DOHH2 (cell line): ENCODE data around the gene LZTR1.

Source experiments
- H3F3A ChIP-seq: fragments of 200-600 bp; sonication (generic), shearing (Covaris generic); 2 replicates; pipeline ENCODE4 v1.6.0; 2016; ENCODE audit warnings: antibody characterized with exemption, mild to moderate bottlenecking; ENCODE audit not compliant: control insufficient read depth, insufficient read depth
- H3K27ac ChIP-seq: fragments of 200-600 bp; sonication (generic); 2 replicates; pipeline ENCODE4 v1.5.1; 2014; ENCODE audit warnings: low read depth, mild to moderate bottlenecking, low read length, moderate library complexity
- H3K27me3 ChIP-seq: fragments of 200-600 bp; sonication (generic); 2 replicates; pipeline ENCODE4 v1.6.1; 2014; ENCODE audit warnings: mild to moderate bottlenecking, low read length, mixed read lengths; ENCODE audit not compliant: control insufficient read depth
- H3K36me3 ChIP-seq: fragments of 200-600 bp; sonication (generic); 2 replicates; pipeline ENCODE4 v1.6.1; 2014; ENCODE audit warnings: mild to moderate bottlenecking, low read length, moderate library complexity, mixed read lengths; ENCODE audit not compliant: control insufficient read depth
- H3K4me1 ChIP-seq: fragments of 200-600 bp; sonication (generic); 2 replicates; pipeline ENCODE4 v1.6.1; 2014; ENCODE audit warnings: mild to moderate bottlenecking, low read length, mixed read lengths; ENCODE audit not compliant: control insufficient read depth
- H3K4me2 ChIP-seq: fragments of 200-600 bp; sonication (generic); 2 replicates; pipeline ENCODE4 v1.6.0; 2014; ENCODE audit warnings: mild to moderate bottlenecking, low read length, moderate library complexity
- H3K4me3 ChIP-seq: fragments of 200-600 bp; sonication (generic); 2 replicates; pipeline ENCODE4 v1.5.1; 2014; ENCODE audit warnings: mild to moderate bottlenecking, low read length, mixed read lengths
- H3K79me2 ChIP-seq: fragments of 200-600 bp; sonication (generic); 2 replicates; pipeline ENCODE4 v1.6.1; 2014; ENCODE audit warnings: mild to moderate bottlenecking, low read length, mixed read lengths; ENCODE audit not compliant: control insufficient read depth
- H3K9me2 ChIP-seq: fragments of 200-600 bp; sonication (generic); replicated peaks from 2 replicates; pipeline ENCODE4 v1.6.1; 2014; ENCODE audit warnings: mild to moderate bottlenecking, low read length, mixed read lengths; ENCODE audit not compliant: control insufficient read depth
- H3K9me3 ChIP-seq: fragments of 200-600 bp; sonication (generic); 2 replicates; pipeline ENCODE4 v1.6.1; 2014; ENCODE audit warnings: antibody characterized with exemption, low read length, mixed read lengths; ENCODE audit not compliant: control insufficient read depth, insufficient read depth
- H4K20me1 ChIP-seq: fragments of 200-600 bp; sonication (generic); 2 replicates; pipeline ENCODE4 v1.6.0; 2014; ENCODE audit warnings: low read depth, mild to moderate bottlenecking, antibody characterized with exemption, low read length, moderate library complexity; ENCODE audit not compliant: control insufficient read depth, insufficient read depth
- EZH2phosphoT487 ChIP-seq: fragments of 200-600 bp; sonication (generic); IDR thresholded peaks from 2 replicates; pipeline ENCODE4 v1.6.1; 2017; ENCODE audit warnings: borderline replicate concordance, mild to moderate bottlenecking, antibody characterized with exemption, low read length, moderate library complexity, mixed read lengths
- TF ChIP-seq, protein P1 (sequence below): fragments of 200-600 bp; sonication (generic); IDR thresholded peaks from one replicate; pipeline ENCODE4 v1.5.1; 2014; ENCODE audit warnings: antibody characterized with exemption, mild to moderate bottlenecking, low read depth, low read length; ENCODE audit not compliant: poor library complexity, severe bottlenecking

LZTR1 gene

DNA sequence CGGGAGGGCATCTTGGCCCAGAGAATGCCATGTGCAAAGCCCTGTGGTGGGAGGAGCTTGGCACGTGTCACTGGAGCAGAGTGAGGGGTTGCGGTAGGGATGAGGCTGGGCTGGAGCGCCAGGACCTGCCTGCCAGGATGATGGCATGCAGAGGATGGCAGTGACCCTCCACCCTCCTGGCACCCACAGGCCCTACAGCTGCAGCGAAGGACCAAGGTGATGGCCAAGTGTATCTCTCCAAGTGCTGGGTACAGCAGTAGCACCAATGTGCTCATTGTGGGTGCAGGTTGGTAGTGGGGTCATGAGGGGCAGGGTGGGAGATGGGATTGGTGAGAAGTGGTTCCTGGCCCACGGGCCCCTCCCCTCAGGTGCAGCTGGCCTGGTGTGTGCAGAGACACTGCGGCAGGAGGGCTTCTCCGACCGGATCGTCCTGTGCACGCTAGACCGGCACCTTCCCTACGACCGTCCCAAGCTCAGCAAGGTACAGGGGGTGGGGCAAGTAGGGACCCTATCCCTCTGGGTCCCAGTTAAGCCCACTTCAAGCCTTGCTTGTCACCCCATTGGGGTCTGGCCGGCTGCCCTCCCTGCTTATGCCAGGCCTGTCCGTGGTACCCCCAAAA, 7.7 kb upstream of the LZTR1 start:
- Histone ChIP-seq H3K27ac (no peak overlapping the region), H3K4me1 (peaks cover 6% of the 10 kb centered on the region; the same call in 1 of the 2 replicates), H3K27me3 (no peaks in the 10 kb centered on the region), H3F3A (no peaks in the 10 kb centered on the region), H4K20me1 (no peaks in the 10 kb centered on the region), H3K9me3 (peaks cover 11% of the 10 kb centered on the region; the same call in 1 of the 2 replicates), H3K4me2 (no peak overlapping the region), H3K79me2 (no peaks in the 10 kb centered on the region), H3K36me3 (no peaks in the 10 kb centered on the region), H3K9me2 (no peaks in the 10 kb centered on the region), H3K4me3 (no peak overlapping the region)
- TF ChIP-seq, protein P1, sequence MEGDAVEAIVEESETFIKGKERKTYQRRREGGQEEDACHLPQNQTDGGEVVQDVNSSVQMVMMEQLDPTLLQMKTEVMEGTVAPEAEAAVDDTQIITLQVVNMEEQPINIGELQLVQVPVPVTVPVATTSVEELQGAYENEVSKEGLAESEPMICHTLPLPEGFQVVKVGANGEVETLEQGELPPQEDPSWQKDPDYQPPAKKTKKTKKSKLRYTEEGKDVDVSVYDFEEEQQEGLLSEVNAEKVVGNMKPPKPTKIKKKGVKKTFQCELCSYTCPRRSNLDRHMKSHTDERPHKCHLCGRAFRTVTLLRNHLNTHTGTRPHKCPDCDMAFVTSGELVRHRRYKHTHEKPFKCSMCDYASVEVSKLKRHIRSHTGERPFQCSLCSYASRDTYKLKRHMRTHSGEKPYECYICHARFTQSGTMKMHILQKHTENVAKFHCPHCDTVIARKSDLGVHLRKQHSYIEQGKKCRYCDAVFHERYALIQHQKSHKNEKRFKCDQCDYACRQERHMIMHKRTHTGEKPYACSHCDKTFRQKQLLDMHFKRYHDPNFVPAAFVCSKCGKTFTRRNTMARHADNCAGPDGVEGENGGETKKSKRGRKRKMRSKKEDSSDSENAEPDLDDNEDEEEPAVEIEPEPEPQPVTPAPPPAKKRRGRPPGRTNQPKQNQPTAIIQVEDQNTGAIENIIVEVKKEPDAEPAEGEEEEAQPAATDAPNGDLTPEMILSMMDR = no peak
- TF ChIP-seq EZH2phosphoT487 = no peak

- Histone ChIP-seq H3K27ac (no peak overlapping the region), H3K4me2 (no peak overlapping the region), H3K4me3 (no peak overlapping the region), H3K9me3 (peaks cover 11% of the 10 kb centered on the region; the same call in 1 of the 2 replicates), H3K79me2 (no peaks in the 10 kb centered on the region), H3K4me1 (peaks cover 7% of the 10 kb centered on the region), H3K9me2 (no peaks in the 10 kb centered on the region), H4K20me1 (no peaks in the 10 kb centered on the region), H3K27me3 (no peaks in the 10 kb centered on the region), H3F3A (no peaks in the 10 kb centered on the region), H3K36me3 (no peaks in the 10 kb centered on the region)
- TF ChIP-seq, protein P1 = no peak
- TF ChIP-seq EZH2phosphoT487 = no peak
Measured at GRCh38 chr22:20975541-20976290, 6.4 kb upstream of the LZTR1 start.

DNA sequence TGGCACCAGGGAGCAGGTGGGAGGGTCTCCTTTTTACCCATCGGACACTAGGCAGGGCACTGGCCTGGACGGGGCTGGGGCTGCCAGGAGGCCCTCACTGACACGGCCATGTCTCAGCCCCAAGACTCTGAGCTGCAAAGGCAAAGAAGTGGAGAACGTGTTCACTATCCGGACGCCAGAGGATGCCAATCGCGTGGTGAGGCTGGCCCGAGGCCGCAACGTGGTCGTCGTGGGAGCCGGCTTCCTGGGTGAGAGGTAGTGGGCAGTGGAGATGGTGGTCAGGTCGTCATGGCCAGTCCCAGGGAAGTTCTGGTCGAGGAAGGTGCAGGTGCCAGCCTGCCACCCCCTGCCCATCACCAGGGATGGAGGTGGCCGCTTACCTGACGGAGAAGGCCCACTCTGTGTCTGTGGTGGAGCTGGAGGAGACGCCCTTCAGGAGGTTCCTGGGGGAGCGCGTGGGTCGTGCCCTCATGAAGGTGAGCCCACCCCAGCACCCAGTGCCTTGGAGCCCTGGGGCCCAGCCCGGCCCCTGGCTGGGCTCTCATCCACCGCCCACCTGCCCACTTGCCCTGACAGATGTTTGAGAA, 5.7 kb upstream of the LZTR1 start:
- Histone ChIP-seq H3K9me2 (no peaks in the 10 kb centered on the region), H3F3A (no peaks in the 10 kb centered on the region), H3K4me1 (peaks cover 14% of the 10 kb centered on the region), H4K20me1 (no peaks in the 10 kb centered on the region), H3K79me2 (peaks cover 3% of the 10 kb centered on the region; the same call in 1 of the 2 replicates), H3K4me2 (no peak overlapping the region), H3K27me3 (no peaks in the 10 kb centered on the region), H3K27ac (no peak overlapping the region), H3K4me3 (no peak overlapping the region), H3K9me3 (peaks cover 11% of the 10 kb centered on the region; the same call in 1 of the 2 replicates), H3K36me3 (no peaks in the 10 kb centered on the region)
- TF ChIP-seq, protein P1 = no peak
- TF ChIP-seq EZH2phosphoT487 = no peak
